ENCODE data around the gene ABCC10. TPM values are rescaled to one million over a fixed set of nuclear protein-coding genes. Genes with fewer than 3 reads are reported as not detected.
"Not testable (repeated sequence)": the region's sequence is repeated elsewhere in the genome, so short reads cannot be mapped to it uniquely, and the experiment has no call there.

ABCC10 gene
- polyA plus RNA-seq, 2 of the 4 experiments (the other 2 are of a cell fraction) = 6.8 to 9.3 TPM

- H3K4me1 ChIP-seq; CTCF ChIA-PET; H3K4me3 ChIP-seq; POLR2A ChIA-PET; DNase-seq (ENCODE audit: low read depth in 1 of 2, low spot score in 1 of 2); H3K4me2 ChIP-seq; H3K9me3 ChIP-seq; FAIRE-seq; H3K27ac ChIP-seq; ATAC-seq: not testable (repeated sequence)
- 14% methylated on average over 1 of the region's 1 CpG for WGBS (ENCODE audit: missing lambda C conversion rate)
Measured at GRCh38 chr6:43410776-43411175, 16.6 kb upstream of the ABCC10 start.

- ATAC-seq = no peak
- WGBS (ENCODE audit: missing lambda C conversion rate) = no CpG with 5 or more reads among the region's 5 CpGs
Measured at GRCh38 chr6:43412541-43412940, 14.8 kb upstream of the ABCC10 start.

More at GRCh38 chr6:43412541-43412940, 14.8 kb upstream of the ABCC10 start:
- DNase-seq (ENCODE audit: low read depth in 1 of 2, low spot score in 1 of 2) = no peak
- H3K4me3 ChIP-seq = no peak overlapping the region
- FAIRE-seq = no peak
- H3K4me1 ChIP-seq = no peaks in the 10 kb centered on the region
- H3K27ac ChIP-seq = no peak overlapping the region
- no peak overlapping the region for H3K4me2 ChIP-seq
- POLR2A ChIA-PET = no interaction called here
- CTCF ChIA-PET = interaction anchor here (0.9 to 1.5 kb wide), 2 partner anchors 12 to 14 kb away, joined by 3 to 6 read pairs; no protein-coding TSS in a partner anchor
- no peak for TF ChIP-seq MAZ (IDR thresholded peaks at IDR 0.05; ENCODE audit: borderline replicate concordance, low read depth, low read length)
- no peak for TF ChIP-seq HMGXB4 (CRISPR knock-in tag; IDR thresholded peaks at IDR 0.05; ENCODE audit: borderline replicate concordance)
- no peak for TF ChIP-seq REST (IDR thresholded peaks at IDR 0.05)
- no peak for TF ChIP-seq RCOR1 (IDR thresholded peaks at IDR 0.05; ENCODE audit: low read depth, low read length)
- no peak for TF ChIP-seq MAX (IDR thresholded peaks at IDR 0.05)
- no peak for TF ChIP-seq GATA3 (IDR thresholded peaks at IDR 0.05; ENCODE audit: borderline replicate concordance)
- TF ChIP-seq KDM1A (IDR thresholded peaks at IDR 0.05; ENCODE audit: low read depth) = no peak
- no peak for TF ChIP-seq CBX8 (IDR thresholded peaks at IDR 0.05)
- TF ChIP-seq, protein P1, sequence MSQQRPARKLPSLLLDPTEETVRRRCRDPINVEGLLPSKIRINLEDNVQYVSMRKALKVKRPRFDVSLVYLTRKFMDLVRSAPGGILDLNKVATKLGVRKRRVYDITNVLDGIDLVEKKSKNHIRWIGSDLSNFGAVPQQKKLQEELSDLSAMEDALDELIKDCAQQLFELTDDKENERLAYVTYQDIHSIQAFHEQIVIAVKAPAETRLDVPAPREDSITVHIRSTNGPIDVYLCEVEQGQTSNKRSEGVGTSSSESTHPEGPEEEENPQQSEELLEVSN (IDR thresholded peaks at IDR 0.05; ENCODE audit: borderline replicate concordance, low read depth) = no peak
- no peak for TF ChIP-seq CTCF (IDR thresholded peaks at IDR 0.05)
- H3K9me3 ChIP-seq = no peaks in the 10 kb centered on the region
